Measurements from ENCODE around the gene ZNF383. TPM values are rescaled to one million over a fixed set of nuclear protein-coding genes. Genes with fewer than 3 reads are reported as not detected.

The ZNF383 gene
- total and polyA plus RNA-seq, 9 of the 15 experiments (the other 6 are each of a cell fraction or from before 2014, with no cell fraction given), result 2.0 to 8.2 (median 5.3) TPM

- TF ChIP-seq, protein P1, sequence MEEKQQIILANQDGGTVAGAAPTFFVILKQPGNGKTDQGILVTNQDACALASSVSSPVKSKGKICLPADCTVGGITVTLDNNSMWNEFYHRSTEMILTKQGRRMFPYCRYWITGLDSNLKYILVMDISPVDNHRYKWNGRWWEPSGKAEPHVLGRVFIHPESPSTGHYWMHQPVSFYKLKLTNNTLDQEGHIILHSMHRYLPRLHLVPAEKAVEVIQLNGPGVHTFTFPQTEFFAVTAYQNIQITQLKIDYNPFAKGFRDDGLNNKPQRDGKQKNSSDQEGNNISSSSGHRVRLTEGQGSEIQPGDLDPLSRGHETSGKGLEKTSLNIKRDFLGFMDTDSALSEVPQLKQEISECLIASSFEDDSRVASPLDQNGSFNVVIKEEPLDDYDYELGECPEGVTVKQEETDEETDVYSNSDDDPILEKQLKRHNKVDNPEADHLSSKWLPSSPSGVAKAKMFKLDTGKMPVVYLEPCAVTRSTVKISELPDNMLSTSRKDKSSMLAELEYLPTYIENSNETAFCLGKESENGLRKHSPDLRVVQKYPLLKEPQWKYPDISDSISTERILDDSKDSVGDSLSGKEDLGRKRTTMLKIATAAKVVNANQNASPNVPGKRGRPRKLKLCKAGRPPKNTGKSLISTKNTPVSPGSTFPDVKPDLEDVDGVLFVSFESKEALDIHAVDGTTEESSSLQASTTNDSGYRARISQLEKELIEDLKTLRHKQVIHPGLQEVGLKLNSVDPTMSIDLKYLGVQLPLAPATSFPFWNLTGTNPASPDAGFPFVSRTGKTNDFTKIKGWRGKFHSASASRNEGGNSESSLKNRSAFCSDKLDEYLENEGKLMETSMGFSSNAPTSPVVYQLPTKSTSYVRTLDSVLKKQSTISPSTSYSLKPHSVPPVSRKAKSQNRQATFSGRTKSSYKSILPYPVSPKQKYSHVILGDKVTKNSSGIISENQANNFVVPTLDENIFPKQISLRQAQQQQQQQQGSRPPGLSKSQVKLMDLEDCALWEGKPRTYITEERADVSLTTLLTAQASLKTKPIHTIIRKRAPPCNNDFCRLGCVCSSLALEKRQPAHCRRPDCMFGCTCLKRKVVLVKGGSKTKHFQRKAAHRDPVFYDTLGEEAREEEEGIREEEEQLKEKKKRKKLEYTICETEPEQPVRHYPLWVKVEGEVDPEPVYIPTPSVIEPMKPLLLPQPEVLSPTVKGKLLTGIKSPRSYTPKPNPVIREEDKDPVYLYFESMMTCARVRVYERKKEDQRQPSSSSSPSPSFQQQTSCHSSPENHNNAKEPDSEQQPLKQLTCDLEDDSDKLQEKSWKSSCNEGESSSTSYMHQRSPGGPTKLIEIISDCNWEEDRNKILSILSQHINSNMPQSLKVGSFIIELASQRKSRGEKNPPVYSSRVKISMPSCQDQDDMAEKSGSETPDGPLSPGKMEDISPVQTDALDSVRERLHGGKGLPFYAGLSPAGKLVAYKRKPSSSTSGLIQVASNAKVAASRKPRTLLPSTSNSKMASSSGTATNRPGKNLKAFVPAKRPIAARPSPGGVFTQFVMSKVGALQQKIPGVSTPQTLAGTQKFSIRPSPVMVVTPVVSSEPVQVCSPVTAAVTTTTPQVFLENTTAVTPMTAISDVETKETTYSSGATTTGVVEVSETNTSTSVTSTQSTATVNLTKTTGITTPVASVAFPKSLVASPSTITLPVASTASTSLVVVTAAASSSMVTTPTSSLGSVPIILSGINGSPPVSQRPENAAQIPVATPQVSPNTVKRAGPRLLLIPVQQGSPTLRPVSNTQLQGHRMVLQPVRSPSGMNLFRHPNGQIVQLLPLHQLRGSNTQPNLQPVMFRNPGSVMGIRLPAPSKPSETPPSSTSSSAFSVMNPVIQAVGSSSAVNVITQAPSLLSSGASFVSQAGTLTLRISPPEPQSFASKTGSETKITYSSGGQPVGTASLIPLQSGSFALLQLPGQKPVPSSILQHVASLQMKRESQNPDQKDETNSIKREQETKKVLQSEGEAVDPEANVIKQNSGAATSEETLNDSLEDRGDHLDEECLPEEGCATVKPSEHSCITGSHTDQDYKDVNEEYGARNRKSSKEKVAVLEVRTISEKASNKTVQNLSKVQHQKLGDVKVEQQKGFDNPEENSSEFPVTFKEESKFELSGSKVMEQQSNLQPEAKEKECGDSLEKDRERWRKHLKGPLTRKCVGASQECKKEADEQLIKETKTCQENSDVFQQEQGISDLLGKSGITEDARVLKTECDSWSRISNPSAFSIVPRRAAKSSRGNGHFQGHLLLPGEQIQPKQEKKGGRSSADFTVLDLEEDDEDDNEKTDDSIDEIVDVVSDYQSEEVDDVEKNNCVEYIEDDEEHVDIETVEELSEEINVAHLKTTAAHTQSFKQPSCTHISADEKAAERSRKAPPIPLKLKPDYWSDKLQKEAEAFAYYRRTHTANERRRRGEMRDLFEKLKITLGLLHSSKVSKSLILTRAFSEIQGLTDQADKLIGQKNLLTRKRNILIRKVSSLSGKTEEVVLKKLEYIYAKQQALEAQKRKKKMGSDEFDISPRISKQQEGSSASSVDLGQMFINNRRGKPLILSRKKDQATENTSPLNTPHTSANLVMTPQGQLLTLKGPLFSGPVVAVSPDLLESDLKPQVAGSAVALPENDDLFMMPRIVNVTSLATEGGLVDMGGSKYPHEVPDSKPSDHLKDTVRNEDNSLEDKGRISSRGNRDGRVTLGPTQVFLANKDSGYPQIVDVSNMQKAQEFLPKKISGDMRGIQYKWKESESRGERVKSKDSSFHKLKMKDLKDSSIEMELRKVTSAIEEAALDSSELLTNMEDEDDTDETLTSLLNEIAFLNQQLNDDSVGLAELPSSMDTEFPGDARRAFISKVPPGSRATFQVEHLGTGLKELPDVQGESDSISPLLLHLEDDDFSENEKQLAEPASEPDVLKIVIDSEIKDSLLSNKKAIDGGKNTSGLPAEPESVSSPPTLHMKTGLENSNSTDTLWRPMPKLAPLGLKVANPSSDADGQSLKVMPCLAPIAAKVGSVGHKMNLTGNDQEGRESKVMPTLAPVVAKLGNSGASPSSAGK (IDR thresholded peaks at IDR 0.05), result peak; percentile 36; the same call in 1 of the 2 replicates
- TF ChIP-seq MYBL2 (IDR thresholded peaks at IDR 0.05; ENCODE audit: low read depth) (peak; percentile 55; the same call in 1 of the 2 replicates), MYBL2 (CRISPR knock-in tag; IDR thresholded peaks at IDR 0.05; ENCODE audit: borderline replicate concordance) (no peak), TCFL5 (CRISPR knock-in tag; conservative IDR thresholded peaks at IDR 0.05) (no peak), ZNF395 (CRISPR knock-in tag; IDR thresholded peaks at IDR 0.05) (peak; percentile 85), NR4A1 (CRISPR knock-in tag; IDR thresholded peaks at IDR 0.05) (no peak), NR4A1 (tag; IDR thresholded peaks at IDR 0.05) (peak; percentile 68; the same call in 1 of the 2 replicates), ELF2 (CRISPR knock-in tag; IDR thresholded peaks at IDR 0.05) (0 out of 2 replicates have a peak, but pooled peaks have one; percentile 42), FOXK2 (conservative IDR thresholded peaks at IDR 0.05 in 1 of 2, IDR thresholded peaks at IDR 0.05 in 1 of 2; ENCODE audit: low read depth in 2 of 2) (peak; percentile 96 to 98), NR1H2 (CRISPR knock-in tag; IDR thresholded peaks at IDR 0.05) (no peak)
- TF ChIP-seq, protein P2, sequence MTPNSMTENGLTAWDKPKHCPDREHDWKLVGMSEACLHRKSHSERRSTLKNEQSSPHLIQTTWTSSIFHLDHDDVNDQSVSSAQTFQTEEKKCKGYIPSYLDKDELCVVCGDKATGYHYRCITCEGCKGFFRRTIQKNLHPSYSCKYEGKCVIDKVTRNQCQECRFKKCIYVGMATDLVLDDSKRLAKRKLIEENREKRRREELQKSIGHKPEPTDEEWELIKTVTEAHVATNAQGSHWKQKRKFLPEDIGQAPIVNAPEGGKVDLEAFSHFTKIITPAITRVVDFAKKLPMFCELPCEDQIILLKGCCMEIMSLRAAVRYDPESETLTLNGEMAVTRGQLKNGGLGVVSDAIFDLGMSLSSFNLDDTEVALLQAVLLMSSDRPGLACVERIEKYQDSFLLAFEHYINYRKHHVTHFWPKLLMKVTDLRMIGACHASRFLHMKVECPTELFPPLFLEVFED (CRISPR knock-in tag; conservative IDR thresholded peaks at IDR 0.05), result peak; percentile 69; the same call in 1 of the 2 replicates
Observed at GRCh38 chr19:37172368-37173366, 45.3 kb upstream of the ZNF383 start, which contains the start of gene ZNF585A (continued).
